ENCODE measurements around the gene LAMA2.

LAMA2 gene

DNA sequence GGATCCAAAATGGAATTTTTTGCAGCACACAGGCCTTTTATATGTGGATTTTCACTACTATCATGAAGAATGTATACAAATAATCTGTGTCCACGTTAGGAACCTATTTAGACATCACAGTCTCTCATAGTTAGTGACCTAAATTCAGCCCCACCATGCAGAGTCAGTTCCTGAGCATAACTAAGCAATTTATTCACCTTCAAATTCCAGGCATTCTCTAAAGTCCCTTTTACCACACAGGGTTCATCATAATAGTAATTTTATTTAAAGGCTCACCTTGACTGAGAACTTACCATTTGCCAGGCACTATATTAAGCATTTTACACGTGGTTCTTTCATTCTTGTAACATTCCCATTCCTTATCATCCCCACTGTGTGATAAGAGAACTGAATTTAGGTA is 473.2 kb downstream of the LAMA2 start:
- Histone ChIP-seq H3K4me2 (ENCODE audit: low read depth, low read length, poor library complexity, severe bottlenecking) (no peak overlapping the region), H3K36me3 (ENCODE audit: insufficient read depth, low read length) (no peaks in the 10 kb centered on the region), H3K4me1 (ENCODE audit: insufficient read depth, low read length, poor library complexity, severe bottlenecking) (no peaks in the 10 kb centered on the region), H3K27me3 (ENCODE audit: insufficient read depth, low read length, poor library complexity, severe bottlenecking) (no peaks in the 10 kb centered on the region), H3K4me3 (ENCODE audit: low read length, poor library complexity, severe bottlenecking) (no peak overlapping the region), H4K20me1 (ENCODE audit: insufficient read depth, low read length, poor library complexity, severe bottlenecking) (no peaks in the 10 kb centered on the region), H3K9me2 (replicated peaks; ENCODE audit: low read depth, low read length) (no peaks in the 10 kb centered on the region), H3K9me3 (ENCODE audit: insufficient read depth, low read depth, low read length) (no peaks in the 10 kb centered on the region), H3K9ac (ENCODE audit: low read depth, low read length, poor library complexity, severe bottlenecking) (no peak overlapping the region), H3K79me2 (ENCODE audit: insufficient read depth, low read length) (no peaks in the 10 kb centered on the region), H2AFZ (ENCODE audit: low read length) (no peak overlapping the region), H3F3A (ENCODE audit: low read depth) (no peaks in the 10 kb centered on the region)
- TF ChIP-seq EZH2phosphoT487 (IDR thresholded peaks at IDR 0.05; ENCODE audit: borderline replicate concordance): no peak
- TF ChIP-seq, protein P1, sequence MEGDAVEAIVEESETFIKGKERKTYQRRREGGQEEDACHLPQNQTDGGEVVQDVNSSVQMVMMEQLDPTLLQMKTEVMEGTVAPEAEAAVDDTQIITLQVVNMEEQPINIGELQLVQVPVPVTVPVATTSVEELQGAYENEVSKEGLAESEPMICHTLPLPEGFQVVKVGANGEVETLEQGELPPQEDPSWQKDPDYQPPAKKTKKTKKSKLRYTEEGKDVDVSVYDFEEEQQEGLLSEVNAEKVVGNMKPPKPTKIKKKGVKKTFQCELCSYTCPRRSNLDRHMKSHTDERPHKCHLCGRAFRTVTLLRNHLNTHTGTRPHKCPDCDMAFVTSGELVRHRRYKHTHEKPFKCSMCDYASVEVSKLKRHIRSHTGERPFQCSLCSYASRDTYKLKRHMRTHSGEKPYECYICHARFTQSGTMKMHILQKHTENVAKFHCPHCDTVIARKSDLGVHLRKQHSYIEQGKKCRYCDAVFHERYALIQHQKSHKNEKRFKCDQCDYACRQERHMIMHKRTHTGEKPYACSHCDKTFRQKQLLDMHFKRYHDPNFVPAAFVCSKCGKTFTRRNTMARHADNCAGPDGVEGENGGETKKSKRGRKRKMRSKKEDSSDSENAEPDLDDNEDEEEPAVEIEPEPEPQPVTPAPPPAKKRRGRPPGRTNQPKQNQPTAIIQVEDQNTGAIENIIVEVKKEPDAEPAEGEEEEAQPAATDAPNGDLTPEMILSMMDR (conservative IDR thresholded peaks at IDR 0.05; ENCODE audit: low read length): no peak

DNA sequence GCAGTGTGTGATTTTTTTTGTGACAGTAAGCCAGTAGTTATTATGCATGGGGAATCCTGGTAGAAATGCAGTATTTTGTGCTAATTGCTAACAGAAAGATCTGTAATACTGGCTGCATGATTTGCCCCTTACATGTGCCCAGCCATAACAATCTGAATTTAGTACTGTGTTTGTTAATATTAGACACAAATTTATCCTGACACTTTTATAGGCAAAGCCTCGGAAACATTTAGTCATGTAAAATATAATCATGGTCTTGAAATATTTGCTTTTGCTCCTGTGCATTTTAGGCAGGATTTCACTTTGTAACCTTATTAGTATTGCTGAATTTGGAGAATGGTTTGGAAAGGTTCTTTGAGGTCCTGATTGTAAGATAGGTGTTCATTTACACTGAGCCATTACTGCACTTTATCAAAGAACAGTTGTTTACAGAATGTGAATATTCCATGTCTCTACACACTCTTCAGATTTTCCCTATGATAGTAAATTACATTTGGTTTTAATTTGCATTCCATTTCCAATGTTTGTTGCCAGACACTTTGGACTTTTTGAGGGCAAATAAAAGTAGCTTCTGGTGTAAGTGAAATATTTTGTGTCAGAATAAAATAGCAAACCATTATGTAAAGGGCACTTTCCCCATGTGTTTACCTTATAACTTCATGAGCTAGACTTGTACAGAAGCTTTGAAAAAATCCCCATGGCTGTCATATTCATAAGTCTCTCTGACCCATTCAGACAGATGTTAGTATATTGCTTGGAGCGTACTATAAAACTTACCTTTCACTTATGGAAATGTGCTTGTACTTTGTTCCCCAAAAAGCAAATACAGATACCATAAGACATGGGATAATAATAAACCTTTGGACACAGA is 477.1 kb downstream of the LAMA2 start:
- no peaks in the 10 kb centered on the region for H3K27me3 ChIP-seq (ENCODE audit: insufficient read depth, low read length, poor library complexity, severe bottlenecking)
- H3K9me2 ChIP-seq (replicated peaks; ENCODE audit: low read depth, low read length): no peaks in the 10 kb centered on the region
- no peaks in the 10 kb centered on the region for H4K20me1 ChIP-seq (ENCODE audit: insufficient read depth, low read length, poor library complexity, severe bottlenecking)
- H2AFZ ChIP-seq (ENCODE audit: low read length): no peak overlapping the region
- no peaks in the 10 kb centered on the region for H3K36me3 ChIP-seq (ENCODE audit: insufficient read depth, low read length)
- no peak for TF ChIP-seq EZH2phosphoT487 (IDR thresholded peaks at IDR 0.05; ENCODE audit: borderline replicate concordance)
- TF ChIP-seq, protein P1 (conservative IDR thresholded peaks at IDR 0.05; ENCODE audit: low read length): no peak
- no peaks in the 10 kb centered on the region for H3K4me1 ChIP-seq (ENCODE audit: insufficient read depth, low read length, poor library complexity, severe bottlenecking)
- H3K4me3 ChIP-seq (ENCODE audit: low read length, poor library complexity, severe bottlenecking): no peak overlapping the region
- no peaks in the 10 kb centered on the region for H3K79me2 ChIP-seq (ENCODE audit: insufficient read depth, low read length)
- H3K4me2 ChIP-seq (ENCODE audit: low read depth, low read length, poor library complexity, severe bottlenecking): no peak overlapping the region
- no peaks in the 10 kb centered on the region for H3K9me3 ChIP-seq (ENCODE audit: insufficient read depth, low read depth, low read length)
- H3K9ac ChIP-seq (ENCODE audit: low read depth, low read length, poor library complexity, severe bottlenecking): no peak overlapping the region
- no peaks in the 10 kb centered on the region for H3F3A ChIP-seq (ENCODE audit: low read depth)

DNA sequence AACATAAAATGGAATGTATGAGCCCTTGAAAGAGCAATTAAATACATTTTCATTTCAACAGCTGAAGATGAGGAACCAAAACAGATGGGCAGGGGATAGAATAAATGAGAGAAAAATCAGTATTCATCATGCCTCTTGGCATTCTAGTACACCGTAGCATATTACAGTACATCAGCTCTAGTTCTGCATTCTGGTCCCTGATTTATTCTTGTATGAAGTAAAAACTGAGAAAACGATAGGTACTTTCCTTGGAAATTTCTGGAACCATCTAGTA is 477.7 kb downstream of the LAMA2 start:
- no peaks in the 10 kb centered on the region for H3K79me2 ChIP-seq (ENCODE audit: insufficient read depth, low read length)
- no peaks in the 10 kb centered on the region for H3K27me3 ChIP-seq (ENCODE audit: insufficient read depth, low read length, poor library complexity, severe bottlenecking)
- TF ChIP-seq, protein P1 (conservative IDR thresholded peaks at IDR 0.05; ENCODE audit: low read length): no peak
- no peak for TF ChIP-seq EZH2phosphoT487 (IDR thresholded peaks at IDR 0.05; ENCODE audit: borderline replicate concordance)
- no peaks in the 10 kb centered on the region for H4K20me1 ChIP-seq (ENCODE audit: insufficient read depth, low read length, poor library complexity, severe bottlenecking)
- H3K9me2 ChIP-seq (replicated peaks; ENCODE audit: low read depth, low read length): no peaks in the 10 kb centered on the region
- H3K4me3 ChIP-seq (ENCODE audit: low read length, poor library complexity, severe bottlenecking): no peak overlapping the region
- H3K4me1 ChIP-seq (ENCODE audit: insufficient read depth, low read length, poor library complexity, severe bottlenecking): no peaks in the 10 kb centered on the region
- no peak overlapping the region for H3K4me2 ChIP-seq (ENCODE audit: low read depth, low read length, poor library complexity, severe bottlenecking)
- no peak overlapping the region for H3K9ac ChIP-seq (ENCODE audit: low read depth, low read length, poor library complexity, severe bottlenecking)
- H3K36me3 ChIP-seq (ENCODE audit: insufficient read depth, low read length): no peaks in the 10 kb centered on the region
- H2AFZ ChIP-seq (ENCODE audit: low read length): no peak overlapping the region
- no peaks in the 10 kb centered on the region for H3F3A ChIP-seq (ENCODE audit: low read depth)
- H3K9me3 ChIP-seq (ENCODE audit: insufficient read depth, low read depth, low read length): no peaks in the 10 kb centered on the region
